KBM-7 (cell line): Measurements from ENCODE around the gene BEX3.
"Not testable (repeated sequence)": the region's sequence is repeated elsewhere in the genome, so short reads cannot be mapped to it uniquely, and the experiment has no call there.

Source experiments
- DNase-seq: peaks from one replicate; pipeline ENCODE4 v3.0.0-alpha.2; 2015
- in situ Hi-C: fragments of 300-500 bp; cut with MboI; formaldehyde crosslinking; loops from 2 replicates; pipeline ENCODE4 v1.14.3; 2020; ENCODE audit warnings: low sequenced_read_pairs, low pct_unique_long_range_greater_than_20kb, mixed read lengths

BEX3 gene

GRCh38 chrX:103376118-103376978 lies at the start of gene BEX3:
TSS of gene BEX3 (plus strand) at chrX:103376538. CDS start at chrX:103377522, 984 bp downstream.
- peak; percentile 65 for DNase-seq
- in situ Hi-C loops: no loop called here

GRCh38 chrX:103329991-103330390 lies 46.3 kb upstream of the BEX3 start, which contains the start of gene TCEAL7:
TSS of gene TCEAL7 (plus strand) at chrX:103330239. CDS start at chrX:103331404, 1,165 bp downstream.
- DNase-seq: no peak
- in situ Hi-C loops: no loop called here

- in situ Hi-C loops: no loop called here
These were observed 45.6 kb upstream of the BEX3 start for GRCh38 chrX:103330681-103331288.

GRCh38 chrX:103338663-103339062 lies 37.7 kb upstream of the BEX3 start:
- in situ Hi-C loops: no loop called here
- DNase-seq: no peak

More at GRCh38 chrX:103330681-103331288, 45.6 kb upstream of the BEX3 start:
- DNase-seq: no peak

GRCh38 chrX:103343105-103343504 lies 33.2 kb upstream of the BEX3 start:
- DNase-seq: peak; percentile 51
- in situ Hi-C loops: no loop called here

- peak; percentile 4 for DNase-seq
- in situ Hi-C loops: no loop called here
These were observed 31.7 kb upstream of the BEX3 start for GRCh38 chrX:103344606-103345005.

- DNase-seq: no peak
- in situ Hi-C loops: no loop called here
These were observed 28.5 kb upstream of the BEX3 start for GRCh38 chrX:103347682-103348397.

GRCh38 chrX:103356130-103356798 lies 20.1 kb upstream of the BEX3 start, which contains the start of gene TCEAL9:
TSS of gene TCEAL9 (plus strand) at chrX:103356506. CDS start at chrX:103357685, 1,179 bp downstream.
- in situ Hi-C loops: no loop called here
- no peak for DNase-seq

GRCh38 chrX:103356858-103357257 lies 19.5 kb upstream of the BEX3 start:
- in situ Hi-C loops: no loop called here
- no peak for DNase-seq

GRCh38 chrX:103357871-103358270 lies 18.5 kb upstream of the BEX3 start:
- in situ Hi-C loops: no loop called here
- DNase-seq: no peak

GRCh38 chrX:103359605-103360004 lies 16.7 kb upstream of the BEX3 start:
- in situ Hi-C loops, DNase-seq: not testable (repeated sequence)

- in situ Hi-C loops: no loop called here
- DNase-seq: no peak
These were observed 16.2 kb upstream of the BEX3 start for GRCh38 chrX:103360092-103360491.

GRCh38 chrX:103360916-103361315 lies 15.4 kb upstream of the BEX3 start:
- in situ Hi-C loops: no loop called here
- DNase-seq: no peak

- no peak for DNase-seq
- in situ Hi-C loops: no loop called here
These were observed 14.5 kb upstream of the BEX3 start for GRCh38 chrX:103361798-103362197.

GRCh38 chrX:103362474-103362873 lies 13.9 kb upstream of the BEX3 start:
- in situ Hi-C loops: no loop called here

GRCh38 chrX:103363046-103363445 lies 13.3 kb upstream of the BEX3 start:
- in situ Hi-C loops: no loop called here
- no peak for DNase-seq

More at GRCh38 chrX:103362474-103362873, 13.9 kb upstream of the BEX3 start:
- no peak for DNase-seq

GRCh38 chrX:103367502-103367901 lies 8.8 kb upstream of the BEX3 start:
- no peak for DNase-seq
- in situ Hi-C loops: no loop called here

GRCh38 chrX:103369479-103369878 lies 6.9 kb upstream of the BEX3 start:
- DNase-seq: no peak
- in situ Hi-C loops: no loop called here

GRCh38 chrX:103372886-103373285 lies 3.5 kb upstream of the BEX3 start:
- in situ Hi-C loops: no loop called here
- DNase-seq: no peak
